22Rv1 (cell line): ENCODE results near the gene BBS7.

Source experiments
- CTCF ChIP-seq: fragments of 450-650 bp; IDR thresholded peaks from 2 replicates; pipeline ENCODE4 v1.5.1; 2017; ENCODE audit warnings: mild to moderate bottlenecking
- ZFX ChIP-seq: fragments of 450-650 bp; IDR thresholded peaks from 2 replicates; pipeline ENCODE4 v1.6.1; 2017; ENCODE audit warnings: antibody characterized with exemption, borderline replicate concordance

- TF ChIP-seq CTCF (no peak), ZFX (no peak)
Observed at GRCh38 chr4:121822047-121822446, 48.2 kb downstream of the BBS7 start.
